ACC112 (cell line): Measurements from ENCODE around the gene FKBP9.

Experiments
- H2AFZ ChIP-seq: fragments of 200-600 bp; sonication (generic); one replicate; pipeline ENCODE4 v1.6.0; 2017; ENCODE audit warnings: antibody characterized with exemption, low read length; ENCODE audit not compliant: unreplicated experiment
- H3K27ac ChIP-seq: fragments of 200-600 bp; sonication (generic); 2 replicates; pipeline ENCODE4 v1.5.1; 2014; ENCODE audit warnings: low read depth, mild to moderate bottlenecking, antibody characterized with exemption, low read length, moderate library complexity
- H3K27me3 ChIP-seq: fragments of 200-600 bp; sonication (generic); 2 replicates; pipeline ENCODE4 v1.6.1; 2014; ENCODE audit warnings: mild to moderate bottlenecking, antibody characterized with exemption, low read length, moderate library complexity, mixed read lengths; ENCODE audit not compliant: insufficient read depth
- H3K36me3 ChIP-seq: fragments of 200-600 bp; sonication (generic); 2 replicates; pipeline ENCODE4 v1.6.1; 2016; ENCODE audit warnings: mild to moderate bottlenecking, antibody characterized with exemption, low read length, moderate library complexity, mixed read lengths; ENCODE audit not compliant: insufficient read depth
- H3K4me1 ChIP-seq: fragments of 200-600 bp; sonication (generic); one replicate; pipeline ENCODE4 v1.6.1; 2016; ENCODE audit warnings: low read length, mixed read lengths; ENCODE audit not compliant: insufficient read depth, unreplicated experiment, control insufficient read depth
- H3K4me3 ChIP-seq: fragments of 200-600 bp; sonication (generic); 2 replicates; pipeline ENCODE4 v1.5.1; 2014; ENCODE audit warnings: mild to moderate bottlenecking, low read depth, low read length
- H3K79me2 ChIP-seq: fragments of 200-600 bp; sonication (generic); one replicate; pipeline ENCODE4 v1.6.0; 2016; ENCODE audit warnings: low read length; ENCODE audit not compliant: control insufficient read depth, unreplicated experiment, insufficient read depth

The FKBP9 gene

GRCh38 chr7:32935558-32935957 lies 21.7 kb upstream of the FKBP9 start:
- Histone ChIP-seq H3K27me3 (no peaks in the 10 kb centered on the region), H3K27ac (no peak overlapping the region), H2AFZ (no peak overlapping the region), H3K79me2 (peaks cover 49% of the 10 kb centered on the region), H3K4me3 (no peak overlapping the region), H3K36me3 (peaks cover 4% of the 10 kb centered on the region; the same call in 1 of the 2 replicates), H3K4me1 (peaks cover 22% of the 10 kb centered on the region)

- peaks cover 25% of the 10 kb centered on the region for H3K4me1 ChIP-seq
- peaks cover 58% of the 10 kb centered on the region for H3K79me2 ChIP-seq
- no peaks in the 10 kb centered on the region for H3K27me3 ChIP-seq
Measured at GRCh38 chr7:32936689-32937088, 20.6 kb upstream of the FKBP9 start.

GRCh38 chr7:32937344-32938174 lies 19.7 kb upstream of the FKBP9 start:
- Histone ChIP-seq H3K36me3 (peaks cover 4% of the 10 kb centered on the region; the same call in 1 of the 2 replicates), H3K27me3 (no peaks in the 10 kb centered on the region), H3K4me1 (peaks cover 25% of the 10 kb centered on the region), H2AFZ (no peak overlapping the region), H3K4me3 (no peak overlapping the region), H3K27ac (peak overlapping the region; percentile 8; the same call in 1 of the 2 replicates), H3K79me2 (peaks cover 64% of the 10 kb centered on the region)

More at GRCh38 chr7:32936689-32937088, 20.6 kb upstream of the FKBP9 start:
- no peak overlapping the region for H3K27ac ChIP-seq
- no peak overlapping the region for H2AFZ ChIP-seq
- H3K36me3 ChIP-seq = peaks cover 4% of the 10 kb centered on the region; the same call in 1 of the 2 replicates
- no peak overlapping the region for H3K4me3 ChIP-seq

GRCh38 chr7:32941181-32941580 lies 16.1 kb upstream of the FKBP9 start:
- H3K79me2 ChIP-seq = peaks cover 52% of the 10 kb centered on the region
- peak overlapping the region; percentile 16 for H2AFZ ChIP-seq
- H3K36me3 ChIP-seq = 0 out of 2 replicates have a peak, but pooled peaks cover 4% of the 10 kb centered on the region
- H3K4me1 ChIP-seq = peaks cover 20% of the 10 kb centered on the region
- no peaks in the 10 kb centered on the region for H3K27me3 ChIP-seq
- peak overlapping the region; percentile 99 for H3K4me3 ChIP-seq
- H3K27ac ChIP-seq = 0 out of 2 replicates have a peak overlapping the region, but pooled peaks have one; percentile 26

DNA sequence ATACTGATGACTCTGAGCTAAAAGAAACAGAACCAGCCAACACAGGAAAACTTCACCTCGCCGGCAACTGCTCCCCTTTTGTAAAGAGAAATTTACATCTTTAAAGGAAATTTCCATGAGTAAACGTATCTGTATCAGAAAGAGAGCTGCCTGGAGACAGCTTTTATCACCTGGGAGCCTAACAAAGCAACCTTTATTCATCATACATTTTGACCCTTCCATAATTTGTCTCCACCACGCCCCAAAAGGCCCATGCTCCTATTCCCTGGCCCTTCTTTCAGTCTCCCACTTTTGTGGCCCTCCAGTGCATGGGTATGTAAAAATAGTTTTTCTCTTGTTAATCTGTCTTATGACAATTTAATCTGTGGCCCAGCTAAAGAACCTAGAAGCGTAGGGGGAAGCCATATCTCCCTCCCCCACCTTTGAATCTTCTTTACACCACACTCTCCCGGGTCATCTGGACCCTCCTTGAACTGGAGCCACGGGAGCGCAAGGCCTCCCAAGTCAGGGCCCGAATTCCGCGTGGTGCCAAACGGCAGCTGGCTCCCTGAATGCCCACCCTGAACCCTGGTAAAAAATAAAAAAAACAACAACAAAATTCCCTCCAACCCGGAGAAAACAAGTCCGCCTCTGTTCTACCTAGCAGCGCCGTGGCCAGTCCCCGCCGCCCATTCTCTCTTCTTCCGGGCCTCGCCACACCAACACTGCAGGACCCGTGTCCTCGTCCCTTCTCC lies 15.4 kb upstream of the FKBP9 start:
- peak overlapping the region; percentile 62 for H3K27ac ChIP-seq
- H2AFZ ChIP-seq = peak overlapping the region; percentile 16
- H3K36me3 ChIP-seq = 0 out of 2 replicates have a peak, but pooled peaks cover 4% of the 10 kb centered on the region
- peaks cover 46% of the 10 kb centered on the region for H3K79me2 ChIP-seq
- peak overlapping the region; percentile 99 for H3K4me3 ChIP-seq
- peaks cover 20% of the 10 kb centered on the region for H3K4me1 ChIP-seq
- no peaks in the 10 kb centered on the region for H3K27me3 ChIP-seq

DNA sequence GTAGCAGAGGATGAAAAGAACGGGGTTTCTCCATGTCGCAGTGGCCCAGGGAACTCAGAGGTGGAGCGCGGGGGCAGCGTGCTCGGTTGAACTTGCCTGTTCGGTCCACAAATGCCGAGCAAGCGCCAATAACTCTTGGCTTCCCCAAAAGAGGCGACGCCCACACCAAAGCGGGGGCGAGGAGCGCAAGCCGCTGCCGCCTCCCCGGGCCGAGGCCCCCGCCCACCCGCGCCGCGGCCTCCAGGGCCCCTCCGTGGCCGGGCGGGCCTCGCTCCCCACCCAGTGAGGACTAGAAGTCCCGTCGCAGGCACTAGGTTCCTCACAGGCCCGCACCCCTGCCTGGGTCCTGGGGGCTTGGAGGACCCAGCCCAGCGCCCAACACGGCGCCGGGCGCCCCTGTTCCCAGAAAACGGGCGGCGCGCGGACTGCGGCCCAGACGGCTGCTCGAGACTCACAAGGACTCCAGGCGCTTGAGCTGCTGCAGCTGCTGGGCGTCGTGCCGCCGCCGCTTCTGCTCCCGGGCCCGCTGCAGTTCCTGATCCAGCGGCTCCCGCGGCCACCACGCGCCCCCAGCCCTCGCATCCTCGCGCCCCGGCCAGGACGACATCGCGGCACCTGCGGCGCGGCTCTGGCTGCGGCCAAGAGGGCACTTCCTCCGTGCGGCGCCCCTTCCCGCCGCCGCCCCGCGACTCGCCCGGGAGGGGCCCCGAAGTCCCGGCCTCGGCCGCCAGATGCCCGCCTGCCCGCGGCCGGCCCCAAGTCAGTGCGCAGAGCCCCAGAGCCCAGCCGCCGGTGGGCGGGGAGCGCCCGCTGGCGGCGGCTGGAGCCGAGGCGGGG lies 14.6 kb upstream of the FKBP9 start:
- H3K27ac ChIP-seq = peak overlapping the region; percentile 62
- no peaks in the 10 kb centered on the region for H3K27me3 ChIP-seq

DNA sequence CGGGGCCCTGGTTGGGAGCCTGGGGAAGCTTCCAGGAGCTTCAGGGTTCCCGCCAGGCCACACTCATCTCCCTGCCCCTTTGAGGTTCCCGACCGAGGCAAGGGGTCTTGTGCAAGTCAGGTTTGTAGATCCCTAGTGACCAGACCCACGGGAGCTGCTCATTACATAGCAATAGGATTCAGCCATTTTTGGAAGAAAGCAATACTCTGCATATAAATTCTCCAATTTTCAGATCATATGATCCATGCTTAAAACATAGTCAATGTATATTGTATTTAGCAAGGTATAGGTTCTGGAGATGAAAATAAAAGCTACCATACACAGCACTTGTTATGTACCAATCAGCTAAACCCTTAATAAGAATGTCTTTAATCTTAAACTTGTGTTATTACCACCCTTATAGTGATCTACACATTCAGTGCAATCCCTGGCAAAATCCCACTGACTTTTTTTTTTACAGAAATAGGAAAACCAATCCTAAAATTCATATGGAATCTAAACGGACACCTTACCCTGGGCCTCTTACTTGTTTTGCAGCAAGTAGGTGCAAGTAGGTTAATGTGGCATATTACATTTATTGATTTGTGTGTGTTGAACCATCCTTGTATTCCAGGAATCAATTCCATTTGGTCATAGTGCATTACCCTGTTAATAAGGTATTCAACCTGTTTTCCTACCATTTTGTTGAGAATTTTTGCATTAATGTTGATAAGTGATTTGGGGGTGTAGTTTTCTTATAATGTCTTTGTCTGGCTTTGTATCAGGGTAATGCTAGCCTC lies 13.8 kb upstream of the FKBP9 start:
- peaks cover 9% of the 10 kb centered on the region for H3K4me1 ChIP-seq
- H3K4me3 ChIP-seq = peak overlapping the region; percentile 99
- peak overlapping the region; percentile 28 for H2AFZ ChIP-seq
- H3K27me3 ChIP-seq = no peaks in the 10 kb centered on the region
- peaks cover 31% of the 10 kb centered on the region for H3K79me2 ChIP-seq
- H3K36me3 ChIP-seq = 0 out of 2 replicates have a peak, but pooled peaks cover 4% of the 10 kb centered on the region
- H3K27ac ChIP-seq = no peak overlapping the region

More for the DNA sequence above, 14.6 kb upstream of the FKBP9 start:
- Histone ChIP-seq H3K4me1 (peaks cover 15% of the 10 kb centered on the region), H3K4me3 (peak overlapping the region; percentile 99), H2AFZ (peak overlapping the region; percentile 16), H3K36me3 (0 out of 2 replicates have a peak, but pooled peaks cover 4% of the 10 kb centered on the region), H3K79me2 (peaks cover 38% of the 10 kb centered on the region)

GRCh38 chr7:32947420-32947983 lies 9.7 kb upstream of the FKBP9 start:
- no peaks in the 10 kb centered on the region for H3K79me2 ChIP-seq
- H3K27ac ChIP-seq = no peak overlapping the region
- H3K4me1 ChIP-seq = no peaks in the 10 kb centered on the region
- H3K27me3 ChIP-seq = no peaks in the 10 kb centered on the region
- no peak overlapping the region for H3K4me3 ChIP-seq
- no peak overlapping the region for H2AFZ ChIP-seq
- H3K36me3 ChIP-seq = no peaks in the 10 kb centered on the region

DNA sequence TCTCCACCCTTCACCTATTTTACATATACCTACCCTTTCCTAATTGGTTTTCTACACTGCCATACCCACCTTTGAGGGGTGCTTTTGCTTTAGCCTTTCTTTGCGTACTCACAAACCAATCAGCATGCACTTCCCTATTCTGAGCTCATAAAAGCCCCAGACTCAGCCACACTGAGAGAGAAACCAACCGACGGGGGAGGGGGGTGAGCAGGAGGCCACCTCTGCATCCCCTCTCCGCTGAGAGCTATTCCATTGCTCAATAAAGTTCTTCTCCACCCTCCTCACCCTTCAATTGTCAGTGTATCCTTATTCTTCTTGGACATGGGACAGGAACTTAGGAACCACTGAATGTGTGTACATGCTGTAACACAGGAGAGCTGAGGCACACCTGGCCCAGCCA lies 9.0 kb upstream of the FKBP9 start:
- no peak overlapping the region for H2AFZ ChIP-seq
- no peaks in the 10 kb centered on the region for H3K27me3 ChIP-seq
- H3K79me2 ChIP-seq = no peaks in the 10 kb centered on the region
- H3K4me3 ChIP-seq = no peak overlapping the region
- no peaks in the 10 kb centered on the region for H3K36me3 ChIP-seq
- H3K4me1 ChIP-seq = no peaks in the 10 kb centered on the region
- H3K27ac ChIP-seq = no peak overlapping the region
